Thoracic aorta endothelial cell (primary cell): ENCODE results near the gene PPP1R16B. TPM values are rescaled to one million over a fixed set of nuclear protein-coding genes. Genes with fewer than 3 reads are reported as not detected.

Experiments
- small RNA-seq: library from RNA; depleted of rRNA; stranded (forward); fragments of <200 nt; gene quantifications from one replicate; pipeline ENCODE3, GENCODE V24; 2012
- total RNA-seq: library from RNA; depleted of rRNA; stranded (reverse); fragments of >200 nt; gene quantifications from 2 replicates; pipeline ENCODE4 v1.2.3, GENCODE V29; 2012

Gene PPP1R16B
- 78.5 and 93.3 TPM in 2 replicates for total RNA-seq

DNA sequence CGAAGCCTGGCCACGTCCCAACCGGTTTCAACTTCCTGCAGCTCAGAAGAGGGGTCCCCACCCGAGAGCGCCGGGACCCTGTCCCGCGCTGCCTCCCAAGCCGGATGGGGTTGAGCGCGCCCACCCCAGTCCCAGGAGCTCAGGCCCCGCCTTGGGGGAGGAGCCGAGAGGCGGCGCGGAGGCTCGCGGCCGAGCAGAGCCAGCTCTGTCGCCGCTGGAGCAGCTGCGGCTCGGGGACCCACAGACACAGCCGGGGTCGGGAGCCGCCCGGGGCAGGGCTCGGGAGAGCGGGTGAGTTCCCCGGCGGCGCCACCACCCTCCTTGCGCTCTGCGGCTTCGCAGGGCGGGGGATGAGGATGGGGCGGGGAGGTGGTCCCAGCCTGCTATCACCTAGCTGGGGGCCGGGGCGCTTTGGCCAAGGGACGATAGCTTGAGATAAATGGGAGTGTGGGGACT, at the start of gene PPP1R16B:
Gene PPP1R16B (plus strand): TSS at position 196 of the 456 bp plus-strand sequence. CDS start 30,229 bp downstream, outside the sequence.

DNA sequence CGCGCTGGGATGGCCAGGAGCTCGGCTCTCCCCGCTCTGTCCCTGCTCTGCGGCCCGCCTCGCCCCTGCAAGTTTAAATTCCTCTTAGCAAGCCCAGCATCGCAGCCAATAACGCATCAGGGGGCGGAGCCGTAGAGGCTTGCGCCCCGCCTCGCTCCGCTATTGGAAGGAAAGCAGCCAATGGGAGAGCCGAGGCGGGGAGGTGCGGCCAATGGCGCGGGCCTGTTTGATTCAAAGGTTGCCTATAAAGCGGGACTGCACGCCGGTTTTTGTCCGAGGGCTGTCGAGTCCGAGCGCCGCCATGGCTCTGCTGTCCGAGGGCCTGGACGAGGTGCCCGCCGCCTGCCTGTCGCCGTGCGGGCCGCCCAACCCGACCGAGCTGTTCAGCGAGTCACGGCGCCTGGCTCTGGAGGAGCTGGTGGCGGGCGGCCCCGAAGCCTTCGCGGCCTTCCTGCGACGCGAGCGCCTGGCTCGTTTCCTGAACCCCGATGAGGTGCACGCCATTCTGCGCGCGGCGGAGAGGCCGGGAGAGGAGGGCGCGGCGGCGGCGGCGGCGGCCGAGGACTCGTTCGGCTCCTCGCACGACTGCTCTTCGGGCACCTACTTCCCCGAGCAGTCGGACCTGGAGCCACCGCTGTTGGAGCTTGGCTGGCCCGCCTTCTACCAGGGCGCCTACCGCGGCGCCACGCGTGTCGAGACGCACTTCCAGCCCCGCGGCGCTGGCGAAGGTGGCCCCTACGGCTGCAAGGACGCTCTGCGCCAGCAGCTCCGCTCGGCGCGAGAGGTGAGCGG, 120.8 kb downstream of the PPP1R16B start, which contains the start of gene FAM83D:
Gene FAM83D (plus strand): TSS at position 276 of the 792 bp plus-strand sequence. CDS start 26 bp downstream, at position 302.

GRCh38 chr20:38962044-38962927, 156.8 kb downstream of the PPP1R16B start, which contains the start of gene DHX35:
Gene DHX35 (plus strand): TSS chr20:38962344. CDS start chr20:38962368, 24 bp downstream.

Small RNAs within 50 kb of the gene (small RNA-seq; reads per million reads assigned to genes)
- 0.42 reads per million for gene AL023803.1

Other genes starting within 250 kb of the PPP1R16B start
- not detected in 2 replicates for gene ADIG, start 224.5 kb upstream of the PPP1R16B start, total RNA-seq
- gene ARHGAP40, start 203.9 kb upstream of the PPP1R16B start, total RNA-seq, result 0.07 and 0.13 TPM in 2 replicates
- not detected in 2 replicates for gene SLC32A1, start 81.2 kb upstream of the PPP1R16B start, total RNA-seq
- gene ACTR5, start 57.2 kb upstream of the PPP1R16B start, total RNA-seq, result 10.0 and 11.4 TPM in 2 replicates
- gene FAM83D, start 120.7 kb downstream of the PPP1R16B start, total RNA-seq, result 33.8 and 63.0 TPM in 2 replicates
- 13.5 and 14.4 TPM in 2 replicates for gene DHX35, start 156.6 kb downstream of the PPP1R16B start, total RNA-seq